Measurements from ENCODE around the gene ASAP3.

- TF ChIP-seq CTCF (conservative IDR thresholded peaks at IDR 0.05; ENCODE audit: low read length) = no peak
- TF ChIP-seq EZH2phosphoT487 (IDR thresholded peaks at IDR 0.05; ENCODE audit: borderline replicate concordance) = no peak
Observed at GRCh38 chr1:23514111-23514679, 30.2 kb upstream of the ASAP3 start.
